GM23248 (cell line): Measurements from ENCODE around the gene TYMP. TPM values are rescaled to one million over a fixed set of nuclear protein-coding genes. Genes with fewer than 3 reads are reported as not detected.

Source experiments
- DNase-seq: peaks from one replicate; pipeline ENCODE4 v3.0.0-alpha.2; 2015
- H2AFZ ChIP-seq: fragments of 200-600 bp; sonication (generic); 2 replicates; pipeline ENCODE4 v1.6.1; 2016; ENCODE audit warnings: antibody characterized with exemption
- H3F3A ChIP-seq: fragments of 200-600 bp; sonication (generic); 2 replicates; pipeline ENCODE4 v1.6.1; 2016; ENCODE audit warnings: mild to moderate bottlenecking, antibody characterized with exemption, mixed run types; ENCODE audit not compliant: insufficient read depth
- H3K27ac ChIP-seq: fragments of 200-600 bp; sonication (generic); 2 replicates; pipeline ENCODE4 v1.5.1; 2016; ENCODE audit warnings: mild to moderate bottlenecking
- H3K27me3 ChIP-seq: fragments of 200-600 bp; sonication (generic); replicated peaks from 2 replicates; pipeline ENCODE4 v1.6.1; 2016; ENCODE audit warnings: mild to moderate bottlenecking; ENCODE audit not compliant: insufficient read depth
- H3K36me3 ChIP-seq: fragments of 200-600 bp; sonication (generic); 2 replicates; pipeline ENCODE4 v1.6.1; 2016; ENCODE audit warnings: low read depth, mild to moderate bottlenecking
- H3K4me1 ChIP-seq: fragments of 200-600 bp; sonication (generic); 2 replicates; pipeline ENCODE4 v1.6.1; 2016; ENCODE audit warnings: mild to moderate bottlenecking; ENCODE audit not compliant: insufficient read depth
- H3K4me2 ChIP-seq: fragments of 200-600 bp; sonication (generic); one replicate; pipeline ENCODE4 v1.6.1; 2016; ENCODE audit warnings: mild to moderate bottlenecking; ENCODE audit not compliant: unreplicated experiment
- H3K4me3 ChIP-seq: fragments of 200-600 bp; sonication (generic); 2 replicates; pipeline ENCODE4 v1.5.1; 2016; ENCODE audit warnings: mild to moderate bottlenecking
- H3K79me2 ChIP-seq: fragments of 200-600 bp; sonication (generic); 2 replicates; pipeline ENCODE4 v1.6.1; 2016; ENCODE audit warnings: mild to moderate bottlenecking; ENCODE audit not compliant: insufficient read depth
- H3K9ac ChIP-seq: fragments of 200-600 bp; sonication (generic); 2 replicates; pipeline ENCODE4 v1.6.1; 2016; ENCODE audit warnings: mild to moderate bottlenecking
- H3K9me2 ChIP-seq: fragments of 200-600 bp; sonication (generic); 2 replicates; pipeline ENCODE4 v1.6.1; 2016; ENCODE audit warnings: mixed run types, mild to moderate bottlenecking, moderate library complexity; ENCODE audit not compliant: insufficient read depth
- H3K9me3 ChIP-seq: fragments of 200-600 bp; sonication (generic); one replicate; pipeline ENCODE4 v1.6.1; 2017; ENCODE audit warnings: low read depth
- H4K20me1 ChIP-seq: fragments of 200-600 bp; sonication (generic); 2 replicates; pipeline ENCODE4 v1.6.0; 2016; ENCODE audit not compliant: insufficient read depth
- EZH2 ChIP-seq: fragments of 200-600 bp; sonication (generic); IDR thresholded peaks from 2 replicates; pipeline ENCODE4 v1.6.1; 2018; ENCODE audit warnings: antibody characterized with exemption, mild to moderate bottlenecking; ENCODE audit not compliant: insufficient read depth, poor library complexity, severe bottlenecking
- EZH2phosphoT487 ChIP-seq: fragments of 200-600 bp; sonication (generic); IDR thresholded peaks from 2 replicates; pipeline ENCODE4 v1.6.1; 2018; ENCODE audit warnings: antibody characterized with exemption, moderate library complexity, mild to moderate bottlenecking, low read depth; ENCODE audit not compliant: insufficient read depth
- WGBS, 2 experiments: methylation state at CpG; one replicate each; pipeline ENCODE4 v1.1.6; 2015 to 2017; ENCODE audit warnings: low lambda C conversion rate in 2 of 2, low coverage in 1 of 2; ENCODE audit errors: missing lambda C conversion rate in 2 of 2; 5-methylcytosine and 5-hydroxymethylcytosine counted together
- in situ Hi-C: fragments of 300-500 bp; cut with MboI; formaldehyde crosslinking; loops from 2 replicates; pipeline ENCODE4 v1.15.0; 2020
- polyA plus RNA-seq: library from polyadenylated mRNA; unstranded; fragments of >200 nt; fragmentation: Nextera tagmentation; extraction: Ambion mirVana; gene quantifications from 2 replicates; pipeline ENCODE4 v1.2.1, GENCODE V29; 2016
- total RNA-seq: library from RNA; depleted of rRNA; stranded (reverse); fragments of >200 nt; shearing (Covaris generic); gene quantifications from 2 replicates; pipeline ENCODE4 v1.2.3, GENCODE V29; 2014

Gene TYMP
- total and polyA plus RNA-seq, 2 experiments from 2014 or later, result 24.3 to 33.2 TPM

DNA sequence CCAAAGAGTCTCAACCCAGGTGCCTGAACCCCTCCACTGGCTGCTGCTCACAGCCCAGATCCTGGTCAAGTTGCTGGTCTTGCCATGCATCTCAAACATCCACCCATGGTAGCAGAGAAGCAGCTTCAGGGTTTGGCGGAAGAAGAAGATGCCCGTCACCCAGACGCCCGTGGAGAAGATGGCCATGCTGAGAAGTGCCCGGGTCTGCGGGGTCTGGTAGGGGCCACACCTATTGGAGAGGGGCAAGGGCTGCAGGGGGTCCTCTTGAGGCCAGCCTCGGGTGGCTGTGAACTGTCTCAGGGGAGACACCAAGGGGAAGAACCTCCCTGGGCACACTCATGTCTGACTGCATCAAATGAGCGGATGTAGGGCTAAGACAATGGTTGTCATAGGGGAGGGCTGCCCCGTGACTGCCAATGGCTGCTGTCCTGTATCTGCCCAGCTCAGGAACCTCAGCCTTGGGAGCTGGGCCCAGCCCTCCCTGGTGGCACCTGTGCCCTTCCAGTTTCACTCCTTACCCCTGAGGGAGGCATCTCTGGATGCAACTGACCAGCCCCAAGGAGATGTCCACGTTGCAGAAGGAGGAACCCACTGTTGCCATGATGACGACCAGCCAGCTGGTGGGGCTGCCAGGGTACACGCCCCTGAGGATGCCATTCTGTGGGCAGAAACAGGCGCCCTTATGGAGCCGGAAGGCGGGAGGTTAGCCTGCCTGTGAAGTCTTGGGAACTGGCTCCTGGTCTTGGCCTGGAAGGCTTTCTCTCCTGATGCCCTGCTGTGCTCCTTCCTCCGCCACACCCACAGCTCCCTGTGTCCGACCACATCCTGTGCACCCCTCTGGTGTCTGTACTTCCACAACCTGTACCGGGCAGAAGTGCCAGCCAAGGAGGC lies 47.2 kb upstream of the TYMP start:
- no peak overlapping the region for H2AFZ ChIP-seq
- no peaks in the 10 kb centered on the region for H3F3A ChIP-seq
- 69 to 71% methylated on average over 18 of the region's 18 CpGs for WGBS, 2 experiments
- no peaks in the 10 kb centered on the region for H3K27me3 ChIP-seq
- H4K20me1 ChIP-seq, result no peaks in the 10 kb centered on the region
- no peaks in the 10 kb centered on the region for H3K36me3 ChIP-seq
- no peak overlapping the region for H3K9ac ChIP-seq
- H3K9me3 ChIP-seq, result no peaks in the 10 kb centered on the region
- no peak overlapping the region for H3K4me3 ChIP-seq
- in situ Hi-C loops, result no loop called here
- H3K9me2 ChIP-seq, result no peaks in the 10 kb centered on the region
- TF ChIP-seq EZH2phosphoT487 (no peak), EZH2 (no peak)
- H3K27ac ChIP-seq, result no peak overlapping the region
- peaks cover 9% of the 10 kb centered on the region for H3K79me2 ChIP-seq
- peaks cover 17% of the 10 kb centered on the region for H3K4me1 ChIP-seq
- no peak for DNase-seq
- H3K4me2 ChIP-seq, result no peak overlapping the region

DNA sequence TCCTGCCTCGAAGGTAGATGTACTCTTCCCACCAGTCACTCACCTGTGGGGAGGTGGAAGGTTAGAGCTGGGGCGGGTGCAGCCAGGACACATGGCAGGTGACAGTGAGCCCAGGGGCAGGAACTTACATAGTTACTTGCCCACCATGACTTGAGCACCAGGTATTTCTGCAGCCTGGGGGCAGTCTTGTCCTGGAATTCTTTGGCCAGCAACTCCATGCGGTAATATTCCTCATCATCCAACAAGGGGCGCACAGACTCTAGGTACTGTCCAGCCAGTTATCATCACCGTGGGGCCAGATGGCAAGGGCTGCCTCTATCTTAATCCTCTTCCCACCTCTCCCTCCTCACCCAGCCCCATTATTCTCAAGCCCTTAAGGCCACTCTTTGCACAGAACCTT lies 46.3 kb upstream of the TYMP start:
- H3K4me2 ChIP-seq, result no peak overlapping the region
- H3K79me2 ChIP-seq, result no peaks in the 10 kb centered on the region
- H3K27ac ChIP-seq, result no peak overlapping the region
- peaks cover 14% of the 10 kb centered on the region for H3K4me1 ChIP-seq
- no peak overlapping the region for H3K4me3 ChIP-seq
- peak; percentile 47 for DNase-seq
- no peaks in the 10 kb centered on the region for H3K9me2 ChIP-seq
- H4K20me1 ChIP-seq, result no peaks in the 10 kb centered on the region
- TF ChIP-seq EZH2, result no peak
- in situ Hi-C loops, result no loop called here
- no peaks in the 10 kb centered on the region for H3K27me3 ChIP-seq
- H3K9ac ChIP-seq, result no peak overlapping the region
- no peaks in the 10 kb centered on the region for H3K36me3 ChIP-seq
- 81 to 89% methylated on average over 5 of the region's 5 CpGs for WGBS, 2 experiments
- no peaks in the 10 kb centered on the region for H3F3A ChIP-seq
- H3K9me3 ChIP-seq, result no peaks in the 10 kb centered on the region
- H2AFZ ChIP-seq, result no peak overlapping the region

DNA sequence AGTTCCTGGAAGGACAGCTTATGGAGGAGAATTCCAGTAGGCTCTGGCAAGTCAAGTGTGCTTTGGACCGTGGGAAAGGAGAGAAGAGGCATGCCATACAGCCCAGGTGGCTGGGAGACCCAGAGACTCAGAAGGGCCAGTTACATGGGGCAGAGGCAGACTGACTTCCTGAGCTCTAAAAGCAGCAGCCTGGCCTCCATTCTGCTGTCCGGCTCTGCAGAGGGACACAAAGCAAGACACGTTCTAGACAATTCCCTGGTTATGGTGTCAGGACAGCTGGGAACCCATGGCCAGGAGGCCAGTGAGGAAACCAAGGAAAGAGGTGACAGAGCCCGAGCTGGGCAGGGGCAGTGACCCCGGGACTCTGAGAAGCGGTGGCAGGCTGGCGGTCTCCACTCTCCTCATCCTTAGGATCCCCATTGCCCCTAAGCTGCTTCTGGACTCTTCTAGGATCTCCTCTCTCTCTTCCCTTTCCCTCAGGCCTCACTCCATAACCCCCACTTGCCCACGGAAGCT lies 45.7 kb upstream of the TYMP start:
- Histone ChIP-seq H2AFZ (no peak overlapping the region), H3K27ac (no peak overlapping the region), H3K4me2 (no peak overlapping the region), H4K20me1 (no peaks in the 10 kb centered on the region), H3F3A (no peaks in the 10 kb centered on the region), H3K9me3 (no peaks in the 10 kb centered on the region), H3K4me3 (no peak overlapping the region), H3K4me1 (peaks cover 14% of the 10 kb centered on the region), H3K9me2 (no peaks in the 10 kb centered on the region), H3K79me2 (no peaks in the 10 kb centered on the region), H3K9ac (no peak overlapping the region), H3K36me3 (no peaks in the 10 kb centered on the region), H3K27me3 (no peaks in the 10 kb centered on the region)
- 91 to 96% methylated on average over 8 of the region's 8 CpGs for WGBS, 2 experiments
- no peak for DNase-seq
- TF ChIP-seq EZH2, result no peak
- no peak for TF ChIP-seq EZH2phosphoT487
- in situ Hi-C loops, result no loop called here

DNA sequence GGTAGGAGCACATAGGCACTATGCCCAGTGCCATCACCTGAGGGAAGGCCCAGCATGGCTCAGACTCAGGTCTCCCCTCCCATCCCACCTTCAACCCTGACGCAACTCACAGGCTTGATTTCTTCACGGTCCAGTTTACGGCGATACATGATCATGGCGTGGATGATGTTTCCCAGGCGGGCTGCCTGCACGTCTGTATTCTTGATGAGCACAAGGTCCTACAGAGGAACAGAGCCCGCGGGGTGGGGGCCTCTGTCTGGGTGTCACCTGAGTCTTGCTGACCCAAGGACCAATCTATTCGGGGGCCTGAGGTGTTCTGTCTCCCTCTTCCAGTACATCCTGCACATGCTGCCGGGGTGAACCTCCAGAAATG lies 44.6 kb upstream of the TYMP start:
- Histone ChIP-seq H3K4me3 (no peak overlapping the region), H3K79me2 (no peaks in the 10 kb centered on the region), H3K4me1 (peaks cover 14% of the 10 kb centered on the region), H3K4me2 (no peak overlapping the region), H3K9me2 (no peaks in the 10 kb centered on the region), H3K27ac (no peak overlapping the region), H3K9me3 (no peaks in the 10 kb centered on the region), H2AFZ (no peak overlapping the region), H3K9ac (no peak overlapping the region), H3K27me3 (no peaks in the 10 kb centered on the region), H3K36me3 (no peaks in the 10 kb centered on the region), H4K20me1 (no peaks in the 10 kb centered on the region), H3F3A (no peaks in the 10 kb centered on the region)
- in situ Hi-C loops, result no loop called here
- DNase-seq, result no peak
- no peak for TF ChIP-seq EZH2
- WGBS, 2 experiments, result 91 to 93% methylated on average over 11 of the region's 11 CpGs
